Measurements from ENCODE around the gene HPN. TPM values are rescaled to one million over a fixed set of nuclear protein-coding genes. Genes with fewer than 3 reads are reported as not detected.
"Not testable (repeated sequence)": the region's sequence is repeated elsewhere in the genome, so short reads cannot be mapped to it uniquely, and the experiment has no call there.

The HPN gene
- total and polyA plus RNA-seq, 2 of the 13 experiments (the other 11 are each of a cell fraction or from before 2014, with no cell fraction given) = 46.7 to 261 TPM

GRCh38 chr19:34998224-34998623 lies 43.3 kb upstream of the HPN start:
- FAIRE-seq; in situ Hi-C loops (cut with HindIII; ENCODE audit: extremely low pct_ligation_motif_present, low pct_unique_long_range_greater_than_20kb); POLR2A ChIA-PET; H3K9me3 ChIP-seq (ENCODE audit: low read length); H3K27me3 ChIP-seq (ENCODE audit: control insufficient read depth in 1 of 2, insufficient read depth in 2 of 2, low read length in 2 of 2); ATAC-seq; BruUV-seq (replicated peaks); H3K27ac ChIP-seq (ENCODE audit: extremely low read length, insufficient read depth, low read length); DNase-seq (ENCODE audit: low spot score); CTCF ChIA-PET (ENCODE audit: low intra/inter-chr PET ratio, low total read pairs); H2AFZ ChIP-seq (ENCODE audit: low read length); H3K36me3 ChIP-seq (replicated peaks in 1 of 2; ENCODE audit: control insufficient read depth in 1 of 2, insufficient read depth in 2 of 2, low read length in 2 of 2); H3K9ac ChIP-seq (ENCODE audit: insufficient read depth, low read depth, low read length): not testable (repeated sequence)
- intact Hi-C loops (cut with micrococcal nuclease; ENCODE audit: unreplicated experiment) = loop anchor here (5.0 kb wide), 1 partner anchor 44 kb away; the partner anchor contains the start of gene HPN
- peak; percentile 76 for TF ChIP-seq ZNF121 (CRISPR knock-in tag; IDR thresholded peaks at IDR 0.05)
- peaks cover 15% of the 10 kb centered on the region for H4K20me1 ChIP-seq (ENCODE audit: insufficient read depth, low read length)
- H3K4me1 ChIP-seq (ENCODE audit: insufficient read depth, low read length) = peaks cover 79% of the 10 kb centered on the region
- H3K4me3 ChIP-seq (replicated peaks in 1 of 3; ENCODE audit: insufficient read depth in 1 of 3, low read depth in 2 of 3, low read length in 3 of 3) = peak overlapping the region in 1 of 3 experiments; percentile 86; a peak in 3 of 6 replicates
- H3K4me2 ChIP-seq (ENCODE audit: low read depth, low read length) = peak overlapping the region; percentile 91
- 89% methylated on average over 7 of the region's 7 CpGs for WGBS (ENCODE audit: low lambda C conversion rate)
- H3K79me2 ChIP-seq (ENCODE audit: insufficient read depth, low read length) = peaks cover 27% of the 10 kb centered on the region

DNA sequence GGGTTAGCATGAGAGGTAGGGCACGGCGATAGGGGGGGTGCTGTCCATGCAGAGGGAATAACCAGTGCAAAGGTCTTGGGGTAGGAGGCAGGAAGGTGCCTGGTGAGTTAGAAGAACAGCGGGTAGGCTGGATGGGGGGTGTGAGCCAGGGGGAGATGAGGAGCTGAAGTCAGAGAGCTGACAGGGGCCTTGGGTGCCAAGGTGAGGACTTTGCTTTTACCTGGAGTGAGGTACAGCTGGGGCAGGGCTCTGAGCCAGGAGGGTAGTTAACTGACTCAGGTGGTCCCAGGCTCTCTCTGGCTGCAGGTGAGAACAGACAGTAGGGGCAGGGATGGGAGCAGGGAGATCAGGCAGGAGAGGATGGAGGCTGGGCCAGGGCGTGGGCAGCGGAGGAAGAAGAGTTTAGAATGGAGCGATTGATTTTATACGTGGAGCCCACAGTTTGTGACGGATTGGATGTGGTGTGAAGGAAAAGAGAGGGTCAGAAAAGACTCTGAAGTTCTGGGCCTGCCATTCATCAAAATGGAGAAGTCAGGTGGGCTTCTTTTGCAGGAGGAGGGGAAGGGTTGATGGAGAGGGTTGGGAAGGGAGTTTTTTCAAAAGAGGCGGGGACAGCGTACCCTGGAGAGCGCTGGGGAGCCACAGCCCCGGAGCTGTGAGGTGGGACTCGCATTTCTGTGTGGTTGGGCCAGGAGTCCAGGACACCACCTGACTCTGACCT lies 42.6 kb upstream of the HPN start:
- peak overlapping the region; percentile 88 for H3K9ac ChIP-seq (ENCODE audit: insufficient read depth, low read depth, low read length)
- CTCF ChIA-PET (ENCODE audit: low intra/inter-chr PET ratio, low total read pairs) = no interaction called here
- TF ChIP-seq KAT8 (CRISPR knock-in tag; IDR thresholded peaks at IDR 0.05) = peak; percentile 51; the same call in 1 of the 2 replicates
- no peak for TF ChIP-seq CHD2 (IDR thresholded peaks at IDR 0.05; ENCODE audit: low read depth, low read length)
- peak; percentile 62; the same call in 1 of the 2 replicates for TF ChIP-seq TFAP4 (IDR thresholded peaks at IDR 0.05; ENCODE audit: borderline replicate concordance, low read depth)
- TF ChIP-seq ZNF788 (CRISPR knock-in tag; IDR thresholded peaks at IDR 0.05; ENCODE audit: borderline replicate concordance) = 0 out of 2 replicates have a peak, but pooled peaks have one; percentile 59
- no peak for TF ChIP-seq ZNF816 (CRISPR knock-in tag; IDR thresholded peaks at IDR 0.05; ENCODE audit: borderline replicate concordance)
- TF ChIP-seq, protein P1, sequence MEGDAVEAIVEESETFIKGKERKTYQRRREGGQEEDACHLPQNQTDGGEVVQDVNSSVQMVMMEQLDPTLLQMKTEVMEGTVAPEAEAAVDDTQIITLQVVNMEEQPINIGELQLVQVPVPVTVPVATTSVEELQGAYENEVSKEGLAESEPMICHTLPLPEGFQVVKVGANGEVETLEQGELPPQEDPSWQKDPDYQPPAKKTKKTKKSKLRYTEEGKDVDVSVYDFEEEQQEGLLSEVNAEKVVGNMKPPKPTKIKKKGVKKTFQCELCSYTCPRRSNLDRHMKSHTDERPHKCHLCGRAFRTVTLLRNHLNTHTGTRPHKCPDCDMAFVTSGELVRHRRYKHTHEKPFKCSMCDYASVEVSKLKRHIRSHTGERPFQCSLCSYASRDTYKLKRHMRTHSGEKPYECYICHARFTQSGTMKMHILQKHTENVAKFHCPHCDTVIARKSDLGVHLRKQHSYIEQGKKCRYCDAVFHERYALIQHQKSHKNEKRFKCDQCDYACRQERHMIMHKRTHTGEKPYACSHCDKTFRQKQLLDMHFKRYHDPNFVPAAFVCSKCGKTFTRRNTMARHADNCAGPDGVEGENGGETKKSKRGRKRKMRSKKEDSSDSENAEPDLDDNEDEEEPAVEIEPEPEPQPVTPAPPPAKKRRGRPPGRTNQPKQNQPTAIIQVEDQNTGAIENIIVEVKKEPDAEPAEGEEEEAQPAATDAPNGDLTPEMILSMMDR (CRISPR knock-in tag; IDR thresholded peaks at IDR 0.05) = no peak
- no peak for TF ChIP-seq PCBP1 (IDR thresholded peaks at IDR 0.05; ENCODE audit: borderline replicate concordance, low read depth, low read length)
- TF ChIP-seq ZBTB46 (CRISPR knock-in tag; IDR thresholded peaks at IDR 0.05; ENCODE audit: borderline replicate concordance) = no peak

More for the DNA sequence above, 42.6 kb upstream of the HPN start:
- Histone ChIP-seq H3K27me3 (ENCODE audit: control insufficient read depth in 1 of 2, insufficient read depth in 2 of 2, low read length in 2 of 2) (peaks cover 0 to 3% of the 10 kb centered on the region in 2 experiments; a peak in 1 of 5 replicates), H3K4me3 (replicated peaks in 1 of 3; ENCODE audit: insufficient read depth in 1 of 3, low read depth in 2 of 3, low read length in 3 of 3) (peak overlapping the region; percentile 81 to 86 (median 81)), H3K27ac (ENCODE audit: extremely low read length, insufficient read depth, low read length) (peak overlapping the region; percentile 83), H2AFZ (ENCODE audit: low read length) (no peak overlapping the region), H3K4me1 (ENCODE audit: insufficient read depth, low read length) (peaks cover 81% of the 10 kb centered on the region), H3K36me3 (replicated peaks in 1 of 2; ENCODE audit: control insufficient read depth in 1 of 2, insufficient read depth in 2 of 2, low read length in 2 of 2) (peaks cover 0 to 4% of the 10 kb centered on the region in 2 experiments; a peak in 3 of 5 replicates), H3K79me2 (ENCODE audit: insufficient read depth, low read length) (peaks cover 34% of the 10 kb centered on the region), H3K9me3 (ENCODE audit: low read length) (no peaks in the 10 kb centered on the region), H4K20me1 (ENCODE audit: insufficient read depth, low read length) (peaks cover 21% of the 10 kb centered on the region), H3K4me2 (ENCODE audit: low read depth, low read length) (peak overlapping the region; percentile 91)
- intact Hi-C loops (cut with micrococcal nuclease; ENCODE audit: unreplicated experiment) (loop anchor here (5.0 kb wide), 1 partner anchor 43 kb away; the partner anchor contains the start of gene HPN), in situ Hi-C loops (cut with HindIII; ENCODE audit: extremely low pct_ligation_motif_present, low pct_unique_long_range_greater_than_20kb) (no loop called here)
- DNase-seq (ENCODE audit: low spot score) (peak; percentile 23), FAIRE-seq (peak; percentile 56), ATAC-seq (peak; percentile 13)
- BruUV-seq (replicated peaks) = no TSS peak
- WGBS (ENCODE audit: low lambda C conversion rate) = 8% methylated on average over 13 of the region's 13 CpGs
- POLR2A ChIA-PET = no interaction called here
